PC-3 (cell line): Measurements from ENCODE around the gene GAMT. TPM values are rescaled to one million over a fixed set of nuclear protein-coding genes. Genes with fewer than 3 reads are reported as not detected.

Source experiments
- ATAC-seq: fragments of 200-7000 bp; cut with Tn5 transposase; 2 replicates; pipeline ENCODE4 v1.9.1; 2020; ENCODE audit warnings: mild to moderate bottlenecking, moderate library complexity
- BruUV-seq: library from RNA; stranded (reverse); fragments of 400-500 nt; replicated peaks from 2 replicates; lab custom pipeline; 2021; lab: Mats Ljungman, UMichigan
- CTCF ChIA-PET: fragments of 300-600 bp; sonication (Branson Sonifier 250); formaldehyde crosslinking; loops from one replicate; lab custom pipeline; 2022; ENCODE audit warnings: antibody characterized with exemption; lab: Charles Lee
- POLR2A ChIA-PET: fragments of 300-600 bp; sonication (Branson Sonifier 250); formaldehyde crosslinking; loops from one replicate; lab custom pipeline; 2022; ENCODE audit warnings: antibody characterized with exemption; ENCODE audit not compliant: unreplicated experiment; lab: Charles Lee
- DNase-seq: peaks from one replicate; pipeline ENCODE4 v3.0.0-alpha.2; 2015
- H2AFZ ChIP-seq: fragments of 300-600 bp; sonication (generic); 2 replicates; pipeline ENCODE4 v1.6.0; 2016; ENCODE audit warnings: antibody characterized with exemption, low read length
- H3F3A ChIP-seq: fragments of 300-600 bp; sonication (generic); one replicate; pipeline ENCODE4 v1.6.0; 2017; ENCODE audit warnings: antibody characterized with exemption, low read length, control low read depth, mild to moderate bottlenecking; ENCODE audit not compliant: unreplicated experiment
- H3K27ac ChIP-seq: fragments of 300-600 bp; sonication (generic); 2 replicates; pipeline ENCODE4 v1.5.1; 2016; ENCODE audit warnings: mild to moderate bottlenecking, low read length
- H3K27me3 ChIP-seq: fragments of 300-600 bp; sonication (generic); 2 replicates; pipeline ENCODE4 v1.6.1; 2016; ENCODE audit warnings: low read length, mixed read lengths
- H3K36me3 ChIP-seq: fragments of 300-600 bp; sonication (generic); 2 replicates; pipeline ENCODE4 v1.6.1; 2016; ENCODE audit warnings: low read depth, mixed run types, low read length, mixed read lengths
- H3K4me1 ChIP-seq: fragments of 300-600 bp; sonication (generic); 2 replicates; pipeline ENCODE4 v1.5.1; 2016; ENCODE audit warnings: low read length; ENCODE audit not compliant: insufficient read depth
- H3K4me2 ChIP-seq: fragments of 300-600 bp; sonication (generic); 2 replicates; pipeline ENCODE4 v1.6.0; 2016; ENCODE audit warnings: low read length
- H3K4me3 ChIP-seq: fragments of 300-600 bp; sonication (generic); 2 replicates; pipeline ENCODE4 v1.5.1; 2016; ENCODE audit warnings: mild to moderate bottlenecking, low read length, mixed read lengths
- H3K79me2 ChIP-seq: fragments of 300-600 bp; sonication (generic); 2 replicates; pipeline ENCODE4 v1.6.1; 2017; ENCODE audit warnings: low read length, mixed read lengths
- H3K9ac ChIP-seq: fragments of 300-600 bp; sonication (generic); 2 replicates; pipeline ENCODE4 v1.6.0; 2016; ENCODE audit warnings: mild to moderate bottlenecking, low read length
- H3K9me2 ChIP-seq: fragments of 300-600 bp; sonication (generic); replicated peaks from 2 replicates; pipeline ENCODE4 v1.6.1; 2016; ENCODE audit warnings: mixed run types, low read length, mixed read lengths
- H3K9me3 ChIP-seq: fragments of 300-600 bp; sonication (generic); 2 replicates; pipeline ENCODE4 v1.6.1; 2016; ENCODE audit warnings: low read length, mixed read lengths
- H4K20me1 ChIP-seq: fragments of 300-600 bp; sonication (generic); 2 replicates; pipeline ENCODE4 v1.6.1; 2016; ENCODE audit warnings: low read length, mixed read lengths
- EZH2 ChIP-seq: fragments of 300-600 bp; sonication (generic); IDR thresholded peaks from one replicate; pipeline ENCODE4 v1.6.1; 2017; ENCODE audit warnings: antibody characterized with exemption, mild to moderate bottlenecking, low read length; ENCODE audit not compliant: unreplicated experiment
- EZH2phosphoT487 ChIP-seq: fragments of 300-600 bp; sonication (generic); IDR thresholded peaks from 2 replicates; pipeline ENCODE4 v1.6.1; 2018; ENCODE audit warnings: mild to moderate bottlenecking, antibody characterized with exemption, low read length, borderline replicate concordance
- intact Hi-C: fragments of 100-400 bp; cut with micrococcal nuclease; formaldehyde crosslinking; loops from 2 replicates; pipeline ENCODE4 v1.9.0; 2023
- total RNA-seq: library from RNA; depleted of rRNA; stranded (reverse); fragments of >200 nt; gene quantifications from 2 replicates; pipeline ENCODE4 v1.2.3, GENCODE V29; 2014
- TF ChIP-seq, protein P1 (sequence below): fragments of 300-600 bp; sonication (generic); conservative IDR thresholded peaks from 2 replicates; pipeline ENCODE4 v1.5.1; 2017; ENCODE audit warnings: antibody characterized with exemption, low read depth, mild to moderate bottlenecking, low read length

Gene GAMT
- total RNA-seq, 1 experiment from 2014 or later = 75.6 TPM

DNA sequence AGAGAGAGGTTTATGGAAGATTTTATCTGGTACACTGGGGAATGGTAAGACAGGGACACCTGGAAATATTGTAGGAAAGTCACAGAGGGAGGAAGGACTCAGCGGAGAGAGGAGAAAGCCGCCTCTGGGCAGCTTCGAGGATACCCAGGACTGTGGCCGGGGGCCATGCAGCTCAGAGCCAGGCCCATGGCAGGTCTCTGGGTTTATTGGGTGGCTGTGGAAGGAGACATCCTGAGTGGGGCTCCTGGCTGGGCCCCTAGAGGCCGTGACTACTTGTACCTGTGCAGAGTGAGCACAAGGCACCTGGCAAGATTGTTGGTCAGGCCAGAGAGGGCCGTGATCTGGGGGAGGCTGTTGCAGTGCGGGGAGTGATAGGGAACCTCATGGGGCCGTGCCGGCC lies 9.4 kb upstream of the GAMT start:
- peaks cover 38% of the 10 kb centered on the region for H3K4me1 ChIP-seq
- ChIA-PET POLR2A (no interaction called here), CTCF (no interaction called here)
- no peak overlapping the region for H3K9ac ChIP-seq
- BruUV-seq = no TSS peak
- ATAC-seq = no peak
- H3K4me2 ChIP-seq = peak overlapping the region; percentile 90
- H2AFZ ChIP-seq = no peak overlapping the region
- H3K4me3 ChIP-seq = peak overlapping the region; percentile 80; the same call in 1 of the 2 replicates
- no peaks in the 10 kb centered on the region for H3K9me2 ChIP-seq
- no peaks in the 10 kb centered on the region for H3K9me3 ChIP-seq
- no peak overlapping the region for H3K27ac ChIP-seq
- peaks cover 36% of the 10 kb centered on the region for H4K20me1 ChIP-seq
- TF ChIP-seq EZH2 (no peak), EZH2phosphoT487 (no peak)
- TF ChIP-seq, protein P1, sequence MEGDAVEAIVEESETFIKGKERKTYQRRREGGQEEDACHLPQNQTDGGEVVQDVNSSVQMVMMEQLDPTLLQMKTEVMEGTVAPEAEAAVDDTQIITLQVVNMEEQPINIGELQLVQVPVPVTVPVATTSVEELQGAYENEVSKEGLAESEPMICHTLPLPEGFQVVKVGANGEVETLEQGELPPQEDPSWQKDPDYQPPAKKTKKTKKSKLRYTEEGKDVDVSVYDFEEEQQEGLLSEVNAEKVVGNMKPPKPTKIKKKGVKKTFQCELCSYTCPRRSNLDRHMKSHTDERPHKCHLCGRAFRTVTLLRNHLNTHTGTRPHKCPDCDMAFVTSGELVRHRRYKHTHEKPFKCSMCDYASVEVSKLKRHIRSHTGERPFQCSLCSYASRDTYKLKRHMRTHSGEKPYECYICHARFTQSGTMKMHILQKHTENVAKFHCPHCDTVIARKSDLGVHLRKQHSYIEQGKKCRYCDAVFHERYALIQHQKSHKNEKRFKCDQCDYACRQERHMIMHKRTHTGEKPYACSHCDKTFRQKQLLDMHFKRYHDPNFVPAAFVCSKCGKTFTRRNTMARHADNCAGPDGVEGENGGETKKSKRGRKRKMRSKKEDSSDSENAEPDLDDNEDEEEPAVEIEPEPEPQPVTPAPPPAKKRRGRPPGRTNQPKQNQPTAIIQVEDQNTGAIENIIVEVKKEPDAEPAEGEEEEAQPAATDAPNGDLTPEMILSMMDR = no peak
- peaks cover 80% of the 10 kb centered on the region for H3K79me2 ChIP-seq
- no peaks in the 10 kb centered on the region for H3K27me3 ChIP-seq
- H3K36me3 ChIP-seq = peaks cover under 1% of the 10 kb centered on the region; the same call in 1 of the 2 replicates
- intact Hi-C loops = no loop called here
- H3F3A ChIP-seq = peaks cover 7% of the 10 kb centered on the region
- DNase-seq = no peak

GRCh38 chr19:1410136-1410786 lies 8.9 kb upstream of the GAMT start:
- H4K20me1 ChIP-seq = peaks cover 34% of the 10 kb centered on the region

More at GRCh38 chr19:1410136-1410786, 8.9 kb upstream of the GAMT start:
- Histone ChIP-seq H3K36me3 (no peaks in the 10 kb centered on the region), H3K79me2 (peaks cover 74% of the 10 kb centered on the region), H2AFZ (no peak overlapping the region), H3K9ac (peak overlapping the region; percentile 100; the same call in 1 of the 2 replicates), H3K4me2 (peak overlapping the region; percentile 90), H3K4me1 (peaks cover 34% of the 10 kb centered on the region), H3K27ac (no peak overlapping the region), H3K9me2 (no peaks in the 10 kb centered on the region), H3K27me3 (no peaks in the 10 kb centered on the region), H3K4me3 (peak overlapping the region; percentile 80), H3F3A (peaks cover 6% of the 10 kb centered on the region), H3K9me3 (no peaks in the 10 kb centered on the region)
- ATAC-seq (no peak; the same call in 1 of the 2 replicates), DNase-seq (peak; percentile 18)
- intact Hi-C loops = no loop called here
- TF ChIP-seq EZH2 (no peak), EZH2phosphoT487 (no peak)
- TF ChIP-seq, protein P1 = no peak
- BruUV-seq = no TSS peak
- ChIA-PET CTCF (no interaction called here), POLR2A (no interaction called here)
